NOMO-1 treated with dmso at 0.1 percent for 144 hours (cell line): ENCODE data around the gene CXCL17.
"Not testable (repeated sequence)": the region's sequence is repeated elsewhere in the genome, so short reads cannot be mapped to it uniquely, and the experiment has no call there.

Experiments used
- DNase-seq: peaks from one replicate; lab custom pipeline; 2025; ENCODE audit not compliant: unreplicated experiment; lab: John Stamatoyannopoulos, UW

CXCL17 gene

GRCh38 chr19:42442833-42443232 lies at the start of gene CXCL17:
CXCL17 (minus strand) TSS chr19:42442946; CDS start chr19:42442832, 114 bp downstream.
- DNase-seq, result no peak

- DNase-seq, result no peak
Measured at GRCh38 chr19:42488783-42489521, 46.2 kb upstream of the CXCL17 start.

GRCh38 chr19:42487798-42488178 lies 45.0 kb upstream of the CXCL17 start:
- DNase-seq, result no peak

- no peak for DNase-seq
Measured at GRCh38 chr19:42487032-42487797, 44.5 kb upstream of the CXCL17 start.

- DNase-seq, result not testable (repeated sequence)
Measured at GRCh38 chr19:42485036-42485435, 42.3 kb upstream of the CXCL17 start.

GRCh38 chr19:42480335-42481095 lies 37.8 kb upstream of the CXCL17 start:
- peak; percentile 42 for DNase-seq

GRCh38 chr19:42479736-42480135 lies 37.0 kb upstream of the CXCL17 start:
- no peak for DNase-seq

GRCh38 chr19:42478765-42479311 lies 36.1 kb upstream of the CXCL17 start:
- no peak for DNase-seq

- no peak for DNase-seq
Measured at GRCh38 chr19:42477933-42478332, 35.2 kb upstream of the CXCL17 start.

- no peak for DNase-seq
Measured at GRCh38 chr19:42477117-42477516, 34.4 kb upstream of the CXCL17 start.

- no peak for DNase-seq
Measured at GRCh38 chr19:42475366-42475765, 32.6 kb upstream of the CXCL17 start.

GRCh38 chr19:42474743-42475142 lies 32.0 kb upstream of the CXCL17 start:
- no peak for DNase-seq

GRCh38 chr19:42473686-42474085 lies 30.9 kb upstream of the CXCL17 start:
- DNase-seq, result no peak

GRCh38 chr19:42472402-42473147 lies 29.8 kb upstream of the CXCL17 start:
- DNase-seq, result no peak

GRCh38 chr19:42471554-42472249 lies 29.0 kb upstream of the CXCL17 start:
- no peak for DNase-seq

- no peak for DNase-seq
Measured at GRCh38 chr19:42469311-42470235, 26.8 kb upstream of the CXCL17 start.

- no peak for DNase-seq
Measured at GRCh38 chr19:42468273-42468796, 25.6 kb upstream of the CXCL17 start.

GRCh38 chr19:42467183-42467760 lies 24.5 kb upstream of the CXCL17 start:
- DNase-seq, result peak; percentile 17
